T-helper 17 cell (primary cell): Measurements from ENCODE around the gene WDR53. TPM values are rescaled to one million over a fixed set of nuclear protein-coding genes. Genes with fewer than 3 reads are reported as not detected.
"Not testable (repeated sequence)": the region's sequence is repeated elsewhere in the genome, so short reads cannot be mapped to it uniquely, and the experiment has no call there.

Experiments used
- ATAC-seq: fragments of 150-1000 bp; cut with Tn5 transposase; 2 replicates; pipeline ENCODE4 v1.10.0; 2021; ENCODE audit warnings: mild to moderate bottlenecking, moderate library complexity
- DNase-seq, 3 donors: peaks; one replicate each; pipeline versions ENCODE4 v3.0.0 to v3.0.0-alpha.2; 2020 to 2021
- H3K9me3 ChIP-seq: one replicate; pipeline ENCODE4 v1.7.0; 2013; ENCODE audit warnings: low read length, mild to moderate bottlenecking; ENCODE audit not compliant: control insufficient read depth, poor library complexity, severe bottlenecking
- H3K27ac Mint-ChIP-seq: one replicate; pipeline ENCODE4 v1.8.0; 2022; ENCODE audit warnings: mild to moderate bottlenecking, moderate library complexity, mixed read lengths
- H3K27me3 Mint-ChIP-seq: one replicate; pipeline ENCODE4 v1.8.0; 2022; ENCODE audit warnings: mixed read lengths
- H3K36me3 Mint-ChIP-seq: one replicate; pipeline ENCODE4 v1.8.0; 2022; ENCODE audit warnings: low read depth, mixed read lengths
- H3K4me1 Mint-ChIP-seq: one replicate; pipeline ENCODE4 v1.8.0; 2022; ENCODE audit warnings: mild to moderate bottlenecking, mixed read lengths
- H3K4me3 Mint-ChIP-seq: one replicate; pipeline ENCODE4 v1.8.0; 2022; ENCODE audit warnings: mild to moderate bottlenecking, moderate library complexity, mixed read lengths
- total RNA-seq, 4 donors: library from RNA in 2 of 4; stranded (reverse) in 2 of 4; gene quantifications; one replicate each; pipeline ENCODE4 v1.2.3 and lab custom pipeline; 2022 to 2026

Gene WDR53
- total RNA-seq, 2 donors from 2014 or later: 18.1 to 29.6 TPM

- H3K4me1 Mint-ChIP-seq: peaks cover 5% of the 10 kb centered on the region
- ATAC-seq: no peak
Measured at GRCh38 chr3:196553551-196553950, 14.8 kb downstream of the WDR53 start.

GRCh38 chr3:196552253-196552652 is 16.1 kb downstream of the WDR53 start:
- H3K36me3 Mint-ChIP-seq: peaks cover 5% of the 10 kb centered on the region
- no peaks in the 10 kb centered on the region for H3K27me3 Mint-ChIP-seq
- DNase-seq (no peak), ATAC-seq (no peak)
- no peak overlapping the region for H3K4me3 Mint-ChIP-seq
- H3K4me1 Mint-ChIP-seq: peaks cover 5% of the 10 kb centered on the region
- peaks cover 4% of the 10 kb centered on the region for H3K9me3 ChIP-seq
- H3K27ac Mint-ChIP-seq: no peak overlapping the region

More at GRCh38 chr3:196553551-196553950, 14.8 kb downstream of the WDR53 start:
- Mint-ChIP-seq H3K27me3 (no peaks in the 10 kb centered on the region), H3K27ac (no peak overlapping the region), H3K4me3 (no peak overlapping the region), H3K36me3 (peaks cover 5% of the 10 kb centered on the region)
- H3K9me3 ChIP-seq: peaks cover 4% of the 10 kb centered on the region
- no peak for DNase-seq

- not testable (repeated sequence) for ATAC-seq, H3K27me3 Mint-ChIP-seq, H3K36me3 Mint-ChIP-seq, DNase-seq, H3K9me3 ChIP-seq, H3K4me3 Mint-ChIP-seq, H3K27ac Mint-ChIP-seq, H3K4me1 Mint-ChIP-seq
Measured at GRCh38 chr3:196550172-196550571, 18.2 kb downstream of the WDR53 start.

GRCh38 chr3:196549312-196549711 is 19.0 kb downstream of the WDR53 start:
- not testable (repeated sequence) for H3K4me1 Mint-ChIP-seq, ATAC-seq, H3K27ac Mint-ChIP-seq, DNase-seq, H3K36me3 Mint-ChIP-seq, H3K4me3 Mint-ChIP-seq, H3K9me3 ChIP-seq, H3K27me3 Mint-ChIP-seq

GRCh38 chr3:196547067-196547466 is 21.3 kb downstream of the WDR53 start:
- ATAC-seq: no peak
- Mint-ChIP-seq H3K36me3 (no peaks in the 10 kb centered on the region), H3K27ac (no peak overlapping the region), H3K4me3 (no peak overlapping the region), H3K27me3 (no peaks in the 10 kb centered on the region), H3K4me1 (no peaks in the 10 kb centered on the region)
- DNase-seq: no peak
- H3K9me3 ChIP-seq: peaks cover 4% of the 10 kb centered on the region

GRCh38 chr3:196546537-196546936 is 21.8 kb downstream of the WDR53 start:
- no peak overlapping the region for H3K27ac Mint-ChIP-seq
- H3K9me3 ChIP-seq: peaks cover 4% of the 10 kb centered on the region
- no peaks in the 10 kb centered on the region for H3K27me3 Mint-ChIP-seq
- no peak for DNase-seq
- no peak overlapping the region for H3K4me3 Mint-ChIP-seq
- ATAC-seq: no peak
- H3K36me3 Mint-ChIP-seq: no peaks in the 10 kb centered on the region
- no peaks in the 10 kb centered on the region for H3K4me1 Mint-ChIP-seq

GRCh38 chr3:196544491-196544992 is 23.8 kb downstream of the WDR53 start:
- no peaks in the 10 kb centered on the region for H3K36me3 Mint-ChIP-seq
- H3K27ac Mint-ChIP-seq: no peak overlapping the region
- H3K27me3 Mint-ChIP-seq: no peaks in the 10 kb centered on the region
- no peak for ATAC-seq
- H3K9me3 ChIP-seq: peaks cover 4% of the 10 kb centered on the region
- no peaks in the 10 kb centered on the region for H3K4me1 Mint-ChIP-seq
- no peak for DNase-seq
- no peak overlapping the region for H3K4me3 Mint-ChIP-seq

GRCh38 chr3:196541684-196542445 is 26.5 kb downstream of the WDR53 start:
- Mint-ChIP-seq H3K27me3 (no peaks in the 10 kb centered on the region), H3K4me3 (no peak overlapping the region), H3K4me1 (peaks cover 2% of the 10 kb centered on the region), H3K36me3 (no peaks in the 10 kb centered on the region), H3K27ac (no peak overlapping the region)
- H3K9me3 ChIP-seq: no peaks in the 10 kb centered on the region
- no peak for ATAC-seq
- DNase-seq: no peak

GRCh38 chr3:196537319-196537984 is 30.9 kb downstream of the WDR53 start:
- DNase-seq (peak; percentile 45 to 59 (median 55)), ATAC-seq (no peak)
- Mint-ChIP-seq H3K36me3 (no peaks in the 10 kb centered on the region), H3K27me3 (peaks cover 8% of the 10 kb centered on the region), H3K27ac (no peak overlapping the region), H3K4me3 (no peak overlapping the region), H3K4me1 (peaks cover 4% of the 10 kb centered on the region)
- no peaks in the 10 kb centered on the region for H3K9me3 ChIP-seq

- no peak overlapping the region for H3K4me3 Mint-ChIP-seq
Measured at GRCh38 chr3:196533260-196533681, 35.1 kb downstream of the WDR53 start.

GRCh38 chr3:196531418-196531817 is 36.9 kb downstream of the WDR53 start:
- H3K27me3 Mint-ChIP-seq: peaks cover 9% of the 10 kb centered on the region
- no peaks in the 10 kb centered on the region for H3K36me3 Mint-ChIP-seq
- no peak overlapping the region for H3K27ac Mint-ChIP-seq
- peaks cover 2% of the 10 kb centered on the region for H3K4me1 Mint-ChIP-seq
- no peaks in the 10 kb centered on the region for H3K9me3 ChIP-seq
- no peak overlapping the region for H3K4me3 Mint-ChIP-seq
- ATAC-seq (no peak), DNase-seq (no peak)

More at GRCh38 chr3:196533260-196533681, 35.1 kb downstream of the WDR53 start:
- peaks cover 9% of the 10 kb centered on the region for H3K27me3 Mint-ChIP-seq
- peaks cover 4% of the 10 kb centered on the region for H3K4me1 Mint-ChIP-seq
- H3K9me3 ChIP-seq: no peaks in the 10 kb centered on the region
- H3K36me3 Mint-ChIP-seq: no peaks in the 10 kb centered on the region
- no peak overlapping the region for H3K27ac Mint-ChIP-seq
- ATAC-seq (no peak), DNase-seq (no peak)

GRCh38 chr3:196528639-196529233 is 39.6 kb downstream of the WDR53 start:
- H3K9me3 ChIP-seq: no peaks in the 10 kb centered on the region
- Mint-ChIP-seq H3K27me3 (peaks cover 9% of the 10 kb centered on the region), H3K27ac (no peak overlapping the region), H3K4me1 (peaks cover 2% of the 10 kb centered on the region), H3K36me3 (no peaks in the 10 kb centered on the region), H3K4me3 (peak overlapping the region; percentile 76)
- peak; percentile 95 for ATAC-seq
- DNase-seq: peak; percentile 60 to 79 (median 67)

GRCh38 chr3:196525141-196525540 is 43.2 kb downstream of the WDR53 start:
- no peak for ATAC-seq
- DNase-seq: no peak
- Mint-ChIP-seq H3K4me3 (no peak overlapping the region), H3K36me3 (no peaks in the 10 kb centered on the region), H3K27me3 (no peaks in the 10 kb centered on the region), H3K27ac (no peak overlapping the region), H3K4me1 (no peaks in the 10 kb centered on the region)
- peaks cover 3% of the 10 kb centered on the region for H3K9me3 ChIP-seq
